IPS-18c (cell line): ENCODE measurements around the gene HSD17B8.

Source experiments
- H3K4me3 ChIP-seq: 2 replicates; pipeline ENCODE4 v1.7.0; 2013; ENCODE audit warnings: low read depth, mild to moderate bottlenecking, low read length, moderate library complexity; ENCODE audit not compliant: insufficient read depth
- H3K9me3 ChIP-seq: one replicate; pipeline ENCODE4 v1.6.1; 2013; ENCODE audit warnings: mild to moderate bottlenecking, low read length, moderate library complexity; ENCODE audit not compliant: control insufficient read depth, insufficient read depth

HSD17B8 gene

DNA sequence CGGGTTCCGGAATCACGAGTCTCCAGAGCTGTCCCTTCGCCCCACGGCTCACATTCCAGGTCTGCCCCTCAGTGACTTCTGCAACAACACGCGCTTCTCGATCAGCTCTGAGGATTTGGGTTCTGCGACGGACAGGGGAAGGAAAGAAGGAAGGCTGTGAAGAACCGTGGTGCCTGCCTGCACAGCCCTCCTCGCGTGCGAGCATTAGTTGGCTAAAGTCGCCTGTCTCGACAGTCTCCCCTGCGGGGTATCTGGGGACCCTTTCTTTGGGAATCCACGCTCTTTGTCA is 44.1 kb downstream of the HSD17B8 start:
- Histone ChIP-seq H3K9me3 (no peaks in the 10 kb centered on the region), H3K4me3 (peak overlapping the region; percentile 62)

GRCh38 chr6:33248932-33249731 is 44.7 kb downstream of the HSD17B8 start:
- H3K4me3 ChIP-seq, result peak overlapping the region; percentile 62

GRCh38 chr6:33249732-33250630 is 45.5 kb downstream of the HSD17B8 start:
- Histone ChIP-seq H3K9me3 (no peaks in the 10 kb centered on the region), H3K4me3 (peak overlapping the region; percentile 60)

More at GRCh38 chr6:33248932-33249731, 44.7 kb downstream of the HSD17B8 start:
- no peaks in the 10 kb centered on the region for H3K9me3 ChIP-seq

DNA sequence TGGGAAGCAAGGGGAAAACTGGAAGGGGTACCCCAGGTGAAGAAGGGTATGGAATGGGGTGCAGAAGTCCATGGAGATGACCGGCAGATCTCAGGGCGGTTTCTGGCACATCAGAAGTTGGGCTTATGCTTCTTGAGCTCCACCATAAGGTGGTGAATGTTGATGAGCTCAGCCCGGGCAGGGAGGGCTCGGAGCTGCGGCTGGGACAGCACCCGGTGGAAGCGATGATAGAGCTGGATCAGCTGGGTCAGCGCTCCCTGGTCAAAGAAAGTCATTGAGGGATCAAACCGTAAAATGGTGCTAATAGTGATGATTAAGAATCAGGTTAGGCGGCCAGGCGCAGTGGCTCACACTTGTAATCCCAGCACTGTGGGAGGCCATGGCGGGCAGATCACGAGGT is 46.3 kb downstream of the HSD17B8 start:
- Histone ChIP-seq H3K9me3 (no peaks in the 10 kb centered on the region), H3K4me3 (no peak overlapping the region)

- no peak overlapping the region for H3K4me3 ChIP-seq
- no peaks in the 10 kb centered on the region for H3K9me3 ChIP-seq
These were observed 47.0 kb downstream of the HSD17B8 start for GRCh38 chr6:33251395-33252012.

DNA sequence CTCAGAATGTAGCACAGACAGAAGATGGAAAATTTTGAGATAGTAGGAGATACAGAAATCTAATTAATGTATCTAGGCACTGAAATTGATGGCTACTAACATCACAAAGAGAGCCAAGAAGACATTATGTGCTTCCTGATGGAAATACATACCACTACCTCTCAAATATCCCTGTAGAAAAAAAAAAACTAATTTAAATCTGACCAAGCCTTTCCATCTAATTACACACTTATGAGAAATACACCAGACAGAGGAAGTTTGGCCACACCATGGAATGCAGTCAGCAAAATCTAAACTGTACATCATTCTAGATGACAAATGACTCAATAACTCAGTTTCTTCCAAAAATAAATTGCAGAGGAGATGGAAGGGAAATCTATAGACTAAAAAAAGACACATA is 48.3 kb downstream of the HSD17B8 start:
- Histone ChIP-seq H3K4me3 (no peak overlapping the region), H3K9me3 (no peaks in the 10 kb centered on the region)

DNA sequence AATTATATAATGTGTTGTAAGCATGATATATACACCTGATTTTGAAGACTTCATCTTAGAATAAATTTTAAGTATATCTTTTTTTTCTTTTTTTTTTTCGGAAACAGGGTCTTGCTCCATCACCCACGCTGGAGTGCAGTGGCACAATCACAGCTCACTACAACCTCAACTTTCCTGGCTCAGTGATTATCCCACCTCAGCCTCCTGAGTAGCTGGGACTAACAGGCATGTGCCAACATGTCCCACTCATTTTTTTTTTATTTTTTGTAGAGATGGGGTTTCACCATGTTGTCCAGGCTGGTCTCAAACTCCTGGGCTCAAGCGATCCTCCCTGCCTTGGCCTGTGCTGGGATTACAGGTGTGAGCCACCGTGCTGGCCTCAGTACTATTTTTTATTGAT is 50.1 kb downstream of the HSD17B8 start:
- no peak overlapping the region for H3K4me3 ChIP-seq
- H3K9me3 ChIP-seq, result no peaks in the 10 kb centered on the region
